ENCODE results near the gene PSME3IP1. TPM values are rescaled to one million over a fixed set of nuclear protein-coding genes. Genes with fewer than 3 reads are reported as not detected.

PSME3IP1 gene
- total and polyA plus RNA-seq, 2 of the 4 experiments (the other 2 are of a cell fraction), result 50.2 to 75.2 TPM

DNA sequence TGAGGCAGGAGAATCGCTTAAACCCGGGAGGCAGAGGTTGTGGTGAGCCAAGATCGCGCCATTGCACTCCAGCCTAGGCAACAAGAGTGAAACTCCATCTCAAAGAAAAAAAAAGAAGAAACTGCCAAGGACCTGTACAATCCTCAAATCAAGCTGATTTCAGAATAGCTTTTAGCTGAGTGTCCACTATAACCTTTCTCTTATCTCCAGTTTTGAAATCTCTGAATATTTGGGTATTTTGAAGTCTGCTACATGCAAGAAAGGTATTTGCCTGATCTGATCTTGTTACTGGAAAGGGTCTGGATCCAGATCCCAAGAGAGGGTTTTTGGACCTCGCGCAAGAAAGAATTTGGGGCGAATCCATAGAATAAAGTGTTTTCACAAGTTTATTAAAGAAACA lies 40.1 kb upstream of the PSME3IP1 start:
- Histone ChIP-seq H4K20me1 (ENCODE audit: insufficient read depth, low read length) (no peaks in the 10 kb centered on the region), H3K4me3 (ENCODE audit: insufficient read depth, low read depth, low read length) (no peak overlapping the region), H3K9ac (ENCODE audit: low read depth, low read length) (no peak overlapping the region), H4K5ac (ENCODE audit: low read depth, low read length) (no peak overlapping the region), H2BK15ac (ENCODE audit: low read depth, low read length) (no peak overlapping the region), H4K8ac (ENCODE audit: low read depth in 2 of 2, low read length in 2 of 2) (no peak overlapping the region), H3K36me3 (ENCODE audit: control insufficient read depth, insufficient read depth, low read length) (peaks cover 33% of the 10 kb centered on the region), H2BK120ac (ENCODE audit: low read depth, low read length) (no peak overlapping the region), H3K4ac (ENCODE audit: low read depth, low read length) (no peak overlapping the region), H3K56ac (ENCODE audit: extremely low read depth, insufficient read depth, low read length) (no peak overlapping the region), H4K91ac (ENCODE audit: insufficient read depth, low read depth, low read length) (no peak overlapping the region), H2AK9ac (replicated peaks; ENCODE audit: low read depth, low read length, poor library complexity) (no peak overlapping the region), H2BK5ac (ENCODE audit: low read depth, low read length, poor library complexity, severe bottlenecking) (no peak overlapping the region), H2AFZ (replicated peaks; ENCODE audit: low read length, poor library complexity) (no peak overlapping the region), H3K23ac (ENCODE audit: low read depth, low read length) (no peak overlapping the region), H3K18ac (ENCODE audit: low read depth, low read length) (no peak overlapping the region), H2AK5ac (ENCODE audit: low read depth, low read length) (no peak overlapping the region), H3K27me3 (ENCODE audit: control insufficient read depth, insufficient read depth, low read length) (no peaks in the 10 kb centered on the region), H3K79me1 (ENCODE audit: low read depth in 1 of 2, low read length in 2 of 2) (peaks cover 3 to 7% of the 10 kb centered on the region in 2 experiments; a peak in 2 of 4 replicates), H2BK20ac (ENCODE audit: low read depth, low read length) (no peak overlapping the region), H3K9me1 (ENCODE audit: insufficient read depth, low read length) (peaks cover 6% of the 10 kb centered on the region; the same call in 1 of the 2 replicates), H3K9me3 (ENCODE audit: control insufficient read depth, insufficient read depth, low read length) (no peaks in the 10 kb centered on the region), H3K4me1 (ENCODE audit: control insufficient read depth, insufficient read depth, low read length) (no peaks in the 10 kb centered on the region), H3K14ac (replicated peaks; ENCODE audit: low read depth, low read length) (no peak overlapping the region), H3K27ac (ENCODE audit: insufficient read depth, low read length) (no peak overlapping the region), H3K4me2 (ENCODE audit: low read depth, low read length) (no peak overlapping the region)
- ATAC-seq (ENCODE audit: low read depth), result no peak
- CTCF ChIA-PET, result no interaction called here
- dilution Hi-C loops (cut with HindIII; ENCODE audit: low sequenced_read_pairs, unreplicated experiment) (no loop called here), intact Hi-C loops (cut with micrococcal nuclease) (no loop called here), in situ Hi-C loops (cut with MboI; ENCODE audit: low sequenced_read_pairs) (no loop called here)
- TF ChIP-seq MAFK (IDR thresholded peaks at IDR 0.05; ENCODE audit: low read depth, low read length), result no peak
- TF ChIP-seq, protein P1, sequence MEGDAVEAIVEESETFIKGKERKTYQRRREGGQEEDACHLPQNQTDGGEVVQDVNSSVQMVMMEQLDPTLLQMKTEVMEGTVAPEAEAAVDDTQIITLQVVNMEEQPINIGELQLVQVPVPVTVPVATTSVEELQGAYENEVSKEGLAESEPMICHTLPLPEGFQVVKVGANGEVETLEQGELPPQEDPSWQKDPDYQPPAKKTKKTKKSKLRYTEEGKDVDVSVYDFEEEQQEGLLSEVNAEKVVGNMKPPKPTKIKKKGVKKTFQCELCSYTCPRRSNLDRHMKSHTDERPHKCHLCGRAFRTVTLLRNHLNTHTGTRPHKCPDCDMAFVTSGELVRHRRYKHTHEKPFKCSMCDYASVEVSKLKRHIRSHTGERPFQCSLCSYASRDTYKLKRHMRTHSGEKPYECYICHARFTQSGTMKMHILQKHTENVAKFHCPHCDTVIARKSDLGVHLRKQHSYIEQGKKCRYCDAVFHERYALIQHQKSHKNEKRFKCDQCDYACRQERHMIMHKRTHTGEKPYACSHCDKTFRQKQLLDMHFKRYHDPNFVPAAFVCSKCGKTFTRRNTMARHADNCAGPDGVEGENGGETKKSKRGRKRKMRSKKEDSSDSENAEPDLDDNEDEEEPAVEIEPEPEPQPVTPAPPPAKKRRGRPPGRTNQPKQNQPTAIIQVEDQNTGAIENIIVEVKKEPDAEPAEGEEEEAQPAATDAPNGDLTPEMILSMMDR (conservative IDR thresholded peaks at IDR 0.05; ENCODE audit: low read depth, low read length), result no peak
- TF ChIP-seq SMC3 (IDR thresholded peaks at IDR 0.05; ENCODE audit: low read depth, low read length), result no peak
- no peak for TF ChIP-seq POLR2A (IDR thresholded peaks at IDR 0.05; ENCODE audit: low read depth, low read length)
- no peak for TF ChIP-seq CHD1 (IDR thresholded peaks at IDR 0.05; ENCODE audit: low read depth, low read length)
- TF ChIP-seq BHLHE40 (IDR thresholded peaks at IDR 0.05; ENCODE audit: low read depth, low read length), result no peak
- no peak for TF ChIP-seq MXI1 (IDR thresholded peaks at IDR 0.05; ENCODE audit: borderline replicate concordance, low read depth, low read length)
- no peak for TF ChIP-seq RCOR1 (IDR thresholded peaks at IDR 0.05; ENCODE audit: insufficient replicate concordance, low read length)
- TF ChIP-seq RAD21 (IDR thresholded peaks at IDR 0.05; ENCODE audit: low read length), result no peak
- no TSS peak for BruUV-seq (replicated peaks)
- POLR2A ChIA-PET (ENCODE audit: unreplicated experiment), result no interaction called here
- DNase-seq, result no peak
- no CpG with 5 or more reads among the region's 7 CpGs for WGBS, 2 experiments (ENCODE audit: extremely low coverage in 2 of 2, insufficient read length in 1 of 2)
